Thyroid gland (tissue), 4 donors: ENCODE measurements around the gene NSMCE3. TPM values are rescaled to one million over a fixed set of nuclear protein-coding genes. Genes with fewer than 3 reads are reported as not detected.

Source experiments
- DNase-seq, 2 donors: peaks; one replicate each; pipeline ENCODE4 v3.0.0-alpha.2; 2019
- H3K27ac ChIP-seq, 3 donors: fragments of 200-600 bp; sonication (generic); 1 replicate in 2 of 3; 2 replicates in 1 of 3; pipeline ENCODE4 v1.5.1; 2016 to 2019; ENCODE audit warnings: mild to moderate bottlenecking in 1 of 3, moderate library complexity in 1 of 3
- H3K27me3 ChIP-seq: fragments of 200-600 bp; sonication (generic); one replicate; pipeline ENCODE4 v1.5.1; 2019
- H3K36me3 ChIP-seq, 2 donors: fragments of 200-600 bp; sonication (generic); one replicate each; pipeline ENCODE4 v1.5.1; 2016 to 2019
- H3K4me1 ChIP-seq, 2 donors: fragments of 200-600 bp; sonication (generic); one replicate each; pipeline ENCODE4 v1.5.1; 2017 to 2019
- H3K4me3 ChIP-seq, 3 donors: fragments of 200-600 bp; sonication (generic); replicated peaks in 1 of 3; 1 replicate in 2 of 3; 2 replicates in 1 of 3; pipeline ENCODE4 v1.5.1; 2016; ENCODE audit warnings: mild to moderate bottlenecking in 1 of 3
- H3K9me3 ChIP-seq: fragments of 200-600 bp; sonication (generic); one replicate; pipeline ENCODE4 v1.5.1; 2017
- CTCF ChIP-seq, 6 experiments: fragments of 200-600 bp in 3 of 6; fragments of 450-650 bp in 3 of 6; sonication (generic) in 3 of 6; IDR thresholded peaks; one replicate each; pipeline ENCODE4 v1.5.1; 2016 to 2019; ENCODE audit warnings: antibody characterized with exemption in 6 of 6, mild to moderate bottlenecking in 2 of 6, inconsistent platforms in 1 of 6, moderate library complexity in 1 of 6
- POLR2A ChIP-seq, 2 donors: fragments of 450-650 bp; IDR thresholded peaks; one replicate each; pipeline ENCODE4 v1.6.1; 2017; ENCODE audit warnings: antibody characterized with exemption in 2 of 2, mild to moderate bottlenecking in 2 of 2, moderate library complexity in 1 of 2
- WGBS, 2 donors: methylation state at CpG; one replicate each; pipeline ENCODE4 v1.1.5; 2017; 5-methylcytosine and 5-hydroxymethylcytosine counted together
- intact Hi-C: fragments of 100-400 bp; cut with DNase I; formaldehyde crosslinking; loops from one replicate; pipeline ENCODE4 v1.15.1; 2023
- total RNA-seq, 4 donors: library from RNA; depleted of rRNA; stranded (reverse); fragments of >200 nt; gene quantifications; one replicate each; pipeline ENCODE4 v1.2.3, GENCODE V29; 2016

Gene NSMCE3
- total RNA-seq, result 10 to 100 TPM; 19.6 to 21.7 (median 20.8) TPM

- H3K4me3 ChIP-seq, result peak within 1 kb of the TSS; percentile 50 to 96 (median 70)
- peak within 1 kb of the TSS; percentile 86 to 92 (median 91) for H3K27ac ChIP-seq
- no peaks in the 10 kb centered on the region for H3K36me3 ChIP-seq
- no peaks in the 10 kb centered on the region for H3K9me3 ChIP-seq
- TF ChIP-seq CTCF (IDR thresholded peaks at IDR 0.05) (peak in 1 of 6 experiments; percentile 14), POLR2A (IDR thresholded peaks at IDR 0.05) (peak; percentile 77 to 98)
- peak; percentile 91 to 93 for DNase-seq
- intact Hi-C loops, result no loop called here
- 0% methylated on average over 13 to 21 of the region's 68 CpGs for WGBS, 2 donors
- no peaks in the 10 kb centered on the region for H3K27me3 ChIP-seq
- peaks cover 15% of the 10 kb centered on the region in 2 donors for H3K4me1 ChIP-seq
Measured at GRCh38 chr15:29269485-29270168, at the start of gene NSMCE3. Gene NSMCE3, minus strand, starts transcription at chr15:29269822. Its CDS starts 117 bp downstream, at chr15:29269705.

GRCh38 chr15:29316422-29316821 lies 46.8 kb upstream of the NSMCE3 start:
- Histone ChIP-seq H3K4me1 (no peaks in the 10 kb centered on the region), H3K36me3 (no peaks in the 10 kb centered on the region), H3K27ac (no peak overlapping the region), H3K27me3 (no peaks in the 10 kb centered on the region), H3K9me3 (no peaks in the 10 kb centered on the region), H3K4me3 (no peak overlapping the region)
- TF ChIP-seq POLR2A (IDR thresholded peaks at IDR 0.05), result no peak
- TF ChIP-seq CTCF (IDR thresholded peaks at IDR 0.05), result no peak
- intact Hi-C loops, result no loop called here
- DNase-seq, result no peak
- WGBS, 2 donors, result 92 to 94% methylated on average over 3 of the region's 3 CpGs

GRCh38 chr15:29312387-29312786 lies 42.8 kb upstream of the NSMCE3 start:
- 81 to 88% methylated on average over 2 of the region's 2 CpGs for WGBS, 2 donors
- no peak for DNase-seq
- no peaks in the 10 kb centered on the region for H3K9me3 ChIP-seq

GRCh38 chr15:29311696-29312095 lies 42.1 kb upstream of the NSMCE3 start:
- H3K4me1 ChIP-seq, result no peaks in the 10 kb centered on the region
- no peak overlapping the region for H3K4me3 ChIP-seq
- H3K27ac ChIP-seq, result no peak overlapping the region
- intact Hi-C loops, result no loop called here
- TF ChIP-seq CTCF (IDR thresholded peaks at IDR 0.05) (no peak), POLR2A (IDR thresholded peaks at IDR 0.05) (no peak)
- no peaks in the 10 kb centered on the region for H3K9me3 ChIP-seq
- no peaks in the 10 kb centered on the region for H3K36me3 ChIP-seq
- H3K27me3 ChIP-seq, result no peaks in the 10 kb centered on the region
- DNase-seq, result no peak

More at GRCh38 chr15:29312387-29312786, 42.8 kb upstream of the NSMCE3 start:
- TF ChIP-seq POLR2A (IDR thresholded peaks at IDR 0.05), result no peak
- TF ChIP-seq CTCF (IDR thresholded peaks at IDR 0.05), result no peak
- no peaks in the 10 kb centered on the region for H3K27me3 ChIP-seq
- no peaks in the 10 kb centered on the region for H3K36me3 ChIP-seq
- H3K4me1 ChIP-seq, result no peaks in the 10 kb centered on the region
- no peak overlapping the region for H3K4me3 ChIP-seq
- intact Hi-C loops, result no loop called here
- no peak overlapping the region for H3K27ac ChIP-seq

GRCh38 chr15:29309139-29309538 lies 39.5 kb upstream of the NSMCE3 start:
- no peaks in the 10 kb centered on the region for H3K36me3 ChIP-seq
- 74 to 97% methylated on average over 5 of the region's 5 CpGs for WGBS, 2 donors
- TF ChIP-seq POLR2A (IDR thresholded peaks at IDR 0.05) (no peak), CTCF (IDR thresholded peaks at IDR 0.05) (no peak)
- no peak overlapping the region for H3K27ac ChIP-seq
- H3K4me3 ChIP-seq, result no peak overlapping the region
- DNase-seq, result no peak
- no peaks in the 10 kb centered on the region for H3K9me3 ChIP-seq
- H3K4me1 ChIP-seq, result no peaks in the 10 kb centered on the region
- intact Hi-C loops, result no loop called here
- H3K27me3 ChIP-seq, result no peaks in the 10 kb centered on the region
